Prostate gland (tissue), 2 donors: ENCODE data around the gene MRGPRD.

Experiments used
- POLR2A ChIP-seq: fragments of 450-650 bp; IDR thresholded peaks from one replicate; pipeline ENCODE4 v1.6.1; 2016; ENCODE audit warnings: antibody characterized with exemption, mild to moderate bottlenecking
- TF ChIP-seq, protein P1 (sequence below), 4 experiments: fragments of 200-600 bp in 2 of 4; fragments of 450-650 bp in 2 of 4; sonication (generic) in 2 of 4; IDR thresholded peaks; 1 replicate in 3 of 4; 2 replicates in 1 of 4; pipeline ENCODE4 v1.5.1; 2016 to 2019; ENCODE audit warnings: antibody characterized with exemption in 4 of 4, mild to moderate bottlenecking in 2 of 4, moderate library complexity in 2 of 4

DNA sequence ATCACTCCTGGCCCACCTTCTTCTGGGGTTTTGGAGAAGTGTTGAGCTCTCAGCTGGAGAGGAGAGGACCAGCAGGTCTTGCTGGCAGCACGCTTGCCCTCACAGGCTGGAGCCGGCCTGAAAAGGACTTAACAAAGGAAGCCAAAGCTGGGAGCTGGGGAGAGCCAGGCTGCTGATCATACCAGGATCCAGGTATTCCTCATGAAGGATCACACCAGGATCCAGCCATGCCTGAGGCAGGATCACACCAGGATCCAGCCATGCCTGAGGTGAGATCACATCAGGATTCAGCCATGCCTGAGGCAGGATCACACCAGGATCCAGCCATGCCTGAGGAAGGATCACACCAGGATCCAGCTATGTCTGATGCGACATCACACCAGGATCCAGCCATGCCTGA is 17.0 kb downstream of the MRGPRD start:
- TF ChIP-seq POLR2A = no peak
- TF ChIP-seq, protein P1, sequence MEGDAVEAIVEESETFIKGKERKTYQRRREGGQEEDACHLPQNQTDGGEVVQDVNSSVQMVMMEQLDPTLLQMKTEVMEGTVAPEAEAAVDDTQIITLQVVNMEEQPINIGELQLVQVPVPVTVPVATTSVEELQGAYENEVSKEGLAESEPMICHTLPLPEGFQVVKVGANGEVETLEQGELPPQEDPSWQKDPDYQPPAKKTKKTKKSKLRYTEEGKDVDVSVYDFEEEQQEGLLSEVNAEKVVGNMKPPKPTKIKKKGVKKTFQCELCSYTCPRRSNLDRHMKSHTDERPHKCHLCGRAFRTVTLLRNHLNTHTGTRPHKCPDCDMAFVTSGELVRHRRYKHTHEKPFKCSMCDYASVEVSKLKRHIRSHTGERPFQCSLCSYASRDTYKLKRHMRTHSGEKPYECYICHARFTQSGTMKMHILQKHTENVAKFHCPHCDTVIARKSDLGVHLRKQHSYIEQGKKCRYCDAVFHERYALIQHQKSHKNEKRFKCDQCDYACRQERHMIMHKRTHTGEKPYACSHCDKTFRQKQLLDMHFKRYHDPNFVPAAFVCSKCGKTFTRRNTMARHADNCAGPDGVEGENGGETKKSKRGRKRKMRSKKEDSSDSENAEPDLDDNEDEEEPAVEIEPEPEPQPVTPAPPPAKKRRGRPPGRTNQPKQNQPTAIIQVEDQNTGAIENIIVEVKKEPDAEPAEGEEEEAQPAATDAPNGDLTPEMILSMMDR (IDR thresholded peaks at IDR 0.05) = no peak
